LNCaP clone FGC (cell line): Measurements from ENCODE around the gene GNAS.
A peak's percentile ranks its signal among the peaks of the same experiment; 100 is the strongest.

Source experiments
- DNase-seq: peaks from one replicate; pipeline ENCODE4 v3.0.0-alpha.2; 2011; ENCODE audit warnings: low read depth
- H3K4me3 ChIP-seq: 2 replicates; pipeline ENCODE4 v1.5.1; 2011; ENCODE audit warnings: mild to moderate bottlenecking, low read depth, low read length, control low read depth
- TF ChIP-seq, protein P1 (sequence below): IDR thresholded peaks from 2 replicates; pipeline ENCODE4 v1.5.1; 2012; ENCODE audit warnings: mild to moderate bottlenecking; ENCODE audit not compliant: control insufficient read depth, insufficient read depth; ENCODE audit errors: extremely low read depth

GNAS gene

DNA sequence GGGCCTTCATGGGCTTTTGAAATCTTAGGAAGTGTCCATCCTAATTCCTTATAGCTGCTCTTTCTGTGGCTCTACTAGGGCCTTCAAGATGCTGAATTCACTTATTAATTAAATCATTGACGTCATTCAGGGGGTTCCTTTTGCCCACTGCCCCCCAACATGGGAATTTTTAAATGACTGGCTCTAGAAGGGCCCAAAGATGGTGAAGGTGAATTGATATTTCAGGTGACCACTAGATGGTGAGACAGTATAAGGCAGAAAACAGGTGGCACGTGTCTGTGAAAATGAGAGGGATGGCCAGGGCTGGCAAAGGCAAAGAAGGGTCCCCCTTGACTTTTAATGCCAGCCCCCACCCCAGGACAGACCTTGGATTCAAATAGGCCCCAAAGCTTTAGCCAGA lies 11.8 kb downstream of the GNAS start:
- DNase-seq, result no peak
- TF ChIP-seq, protein P1, sequence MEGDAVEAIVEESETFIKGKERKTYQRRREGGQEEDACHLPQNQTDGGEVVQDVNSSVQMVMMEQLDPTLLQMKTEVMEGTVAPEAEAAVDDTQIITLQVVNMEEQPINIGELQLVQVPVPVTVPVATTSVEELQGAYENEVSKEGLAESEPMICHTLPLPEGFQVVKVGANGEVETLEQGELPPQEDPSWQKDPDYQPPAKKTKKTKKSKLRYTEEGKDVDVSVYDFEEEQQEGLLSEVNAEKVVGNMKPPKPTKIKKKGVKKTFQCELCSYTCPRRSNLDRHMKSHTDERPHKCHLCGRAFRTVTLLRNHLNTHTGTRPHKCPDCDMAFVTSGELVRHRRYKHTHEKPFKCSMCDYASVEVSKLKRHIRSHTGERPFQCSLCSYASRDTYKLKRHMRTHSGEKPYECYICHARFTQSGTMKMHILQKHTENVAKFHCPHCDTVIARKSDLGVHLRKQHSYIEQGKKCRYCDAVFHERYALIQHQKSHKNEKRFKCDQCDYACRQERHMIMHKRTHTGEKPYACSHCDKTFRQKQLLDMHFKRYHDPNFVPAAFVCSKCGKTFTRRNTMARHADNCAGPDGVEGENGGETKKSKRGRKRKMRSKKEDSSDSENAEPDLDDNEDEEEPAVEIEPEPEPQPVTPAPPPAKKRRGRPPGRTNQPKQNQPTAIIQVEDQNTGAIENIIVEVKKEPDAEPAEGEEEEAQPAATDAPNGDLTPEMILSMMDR, result peak; percentile 65
- no peak overlapping the region for H3K4me3 ChIP-seq

DNA sequence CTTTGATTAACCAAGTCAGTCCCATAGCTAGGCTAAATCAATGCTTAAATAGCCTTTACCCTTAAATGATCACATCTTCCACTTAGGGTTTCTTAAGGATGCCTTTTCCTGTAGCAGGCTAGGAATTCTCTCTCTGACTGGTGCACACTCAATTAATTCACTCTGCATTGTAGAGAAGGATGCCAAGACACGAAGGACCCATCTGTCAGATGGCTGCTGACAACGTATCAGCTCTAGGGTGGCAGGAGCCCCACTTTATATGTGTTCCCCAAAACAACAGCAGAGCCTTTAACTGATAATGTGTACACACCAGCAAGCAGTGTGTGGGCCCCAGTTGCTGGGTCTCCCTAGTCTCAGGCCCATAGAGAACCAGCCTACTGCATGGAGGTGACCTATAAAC lies 13.3 kb downstream of the GNAS start:
- no peak for DNase-seq
- TF ChIP-seq, protein P1, result no peak
- H3K4me3 ChIP-seq, result no peak overlapping the region

DNA sequence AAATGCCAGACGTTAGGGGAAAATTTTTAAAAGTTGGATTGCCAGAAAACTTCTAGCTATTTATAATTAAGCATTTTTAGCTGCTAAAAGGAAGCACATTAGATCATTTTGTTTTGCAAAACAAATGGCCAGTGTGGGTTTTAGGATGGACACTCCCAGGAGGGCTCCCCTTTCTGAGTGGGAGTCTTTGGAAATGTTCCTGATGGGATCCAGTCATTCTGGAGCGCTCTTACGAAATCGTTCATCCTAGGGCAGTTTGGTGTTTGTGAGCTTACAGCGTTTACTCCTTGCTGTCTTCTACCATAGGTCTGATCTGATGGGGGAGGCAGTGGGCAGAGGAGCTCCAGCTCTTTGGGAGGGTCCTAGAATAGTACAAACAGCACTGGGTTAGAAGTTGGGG lies 14.7 kb downstream of the GNAS start:
- TF ChIP-seq, protein P1, result no peak
- no peak for DNase-seq
- no peak overlapping the region for H3K4me3 ChIP-seq

DNA sequence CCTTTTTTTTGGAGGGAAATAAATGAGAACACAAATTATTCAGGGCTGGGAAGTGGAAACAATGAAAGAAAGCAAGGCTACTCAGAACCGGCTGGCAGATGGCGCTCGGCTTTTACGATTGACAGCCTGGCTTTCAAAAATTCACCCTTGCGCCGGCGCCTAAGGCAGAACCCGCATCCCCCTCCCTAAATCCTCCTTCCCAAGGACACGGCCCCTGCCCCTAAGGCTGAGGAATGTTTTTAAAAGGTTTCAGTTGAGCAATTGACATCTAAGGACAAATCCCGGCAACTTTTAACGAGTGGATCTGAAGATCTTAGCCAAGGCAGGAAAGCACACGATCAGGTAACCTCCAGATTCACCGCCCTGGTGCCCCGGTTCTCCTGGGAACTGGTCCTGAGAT lies 16.3 kb downstream of the GNAS start:
- no peak for DNase-seq
- TF ChIP-seq, protein P1, result peak; percentile 26; the same call in 1 of the 2 replicates
- H3K4me3 ChIP-seq, result no peak overlapping the region

DNA sequence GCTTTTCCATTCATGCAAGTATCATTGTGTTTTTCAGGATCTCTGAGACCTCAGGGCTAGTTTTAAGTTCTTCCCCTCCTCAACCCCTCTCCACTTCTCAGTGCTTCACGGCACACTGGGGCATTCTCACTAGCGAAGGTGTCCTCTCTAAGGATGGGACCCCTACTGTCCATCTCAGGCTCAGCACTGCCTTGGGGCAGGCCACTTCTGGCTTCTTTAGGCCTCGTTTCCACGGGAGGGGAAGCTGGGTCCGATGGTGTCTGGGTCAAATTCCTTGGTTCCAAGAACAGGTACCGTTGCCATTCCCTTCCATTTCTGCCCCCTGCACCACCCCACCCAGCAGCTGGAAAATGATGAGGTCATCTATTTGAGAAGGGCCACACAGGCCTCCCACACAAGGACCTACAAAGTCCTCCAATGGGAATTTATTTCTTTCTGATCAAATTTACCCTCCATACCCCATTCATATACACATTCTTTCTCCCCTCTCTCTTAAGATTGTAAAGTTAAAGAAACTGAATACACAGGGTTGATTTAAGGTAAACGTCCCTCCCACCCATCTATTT lies 17.2 kb downstream of the GNAS start:
- DNase-seq, result no peak

DNA sequence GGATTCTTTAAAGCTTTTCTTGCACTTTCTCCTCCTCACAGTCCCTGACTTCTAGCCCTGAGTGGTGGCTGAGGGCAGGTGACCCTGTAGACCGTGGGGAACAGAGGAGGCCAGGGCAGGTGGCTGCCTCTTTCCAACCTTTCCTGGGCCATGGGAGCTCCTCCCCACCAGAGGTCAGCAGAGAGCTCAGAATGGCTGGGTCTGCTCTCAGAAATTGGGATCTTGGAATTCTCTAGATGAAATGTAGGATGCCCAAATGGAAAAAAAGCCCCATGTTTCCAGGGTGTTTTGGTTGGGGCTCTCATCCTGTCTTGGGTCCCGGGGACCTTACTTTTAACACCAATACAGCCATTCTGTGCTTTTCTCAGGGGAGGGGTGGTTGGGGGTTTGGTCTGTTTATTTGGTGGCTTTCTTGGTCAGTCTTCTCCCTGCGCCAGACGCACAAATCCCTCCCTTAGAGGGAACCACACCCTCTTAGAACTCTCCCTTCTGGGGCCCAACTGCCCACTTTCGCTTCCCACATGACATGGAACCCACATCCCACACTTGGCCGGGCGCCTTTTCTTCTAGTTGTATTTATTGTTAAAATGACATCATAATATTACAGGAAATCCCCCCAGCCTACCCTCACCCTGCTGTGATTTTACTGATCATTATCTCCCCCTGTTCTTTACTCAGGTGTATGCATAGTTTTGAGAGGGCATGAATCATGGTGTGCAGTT lies 17.9 kb downstream of the GNAS start:
- DNase-seq, result no peak
- TF ChIP-seq, protein P1, result peak; percentile 95
- no peak overlapping the region for H3K4me3 ChIP-seq

More for the DNA sequence above, 17.2 kb downstream of the GNAS start:
- no peak overlapping the region for H3K4me3 ChIP-seq
- TF ChIP-seq, protein P1, result no peak
